HPDE6-E6E7 (cell line): ENCODE measurements around the gene ASXL3.

Experiments used
- DNase-seq: peaks from one replicate; pipeline ENCODE4 v3.0.0; 2011; ENCODE audit warnings: missing footprints; ENCODE audit errors: extremely low spot score

Gene ASXL3

GRCh38 chr18:33717339-33717738 lies 139.3 kb downstream of the ASXL3 start:
- no peak for DNase-seq

DNA sequence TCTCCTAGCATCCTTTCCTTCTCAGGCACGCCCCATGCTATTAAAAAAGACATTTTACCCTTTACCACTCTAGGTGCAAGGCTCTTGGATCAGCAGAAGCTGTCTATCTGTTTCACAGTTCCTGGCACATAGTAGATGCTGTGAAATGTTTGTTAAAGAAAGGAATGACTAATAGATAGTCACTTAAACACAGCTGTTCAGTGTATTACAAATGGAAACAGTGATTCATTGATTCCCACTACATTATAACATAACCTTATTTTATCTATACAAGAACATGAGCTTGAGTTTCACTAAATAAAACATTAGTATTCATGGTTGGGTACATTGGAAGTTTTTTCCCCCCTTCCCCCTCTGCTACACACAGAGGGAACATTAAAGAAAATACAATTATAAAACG lies 142.1 kb downstream of the ASXL3 start:
- DNase-seq, result no peak

- DNase-seq, result no peak
Observed at GRCh38 chr18:33729556-33729955, 151.5 kb downstream of the ASXL3 start.

DNA sequence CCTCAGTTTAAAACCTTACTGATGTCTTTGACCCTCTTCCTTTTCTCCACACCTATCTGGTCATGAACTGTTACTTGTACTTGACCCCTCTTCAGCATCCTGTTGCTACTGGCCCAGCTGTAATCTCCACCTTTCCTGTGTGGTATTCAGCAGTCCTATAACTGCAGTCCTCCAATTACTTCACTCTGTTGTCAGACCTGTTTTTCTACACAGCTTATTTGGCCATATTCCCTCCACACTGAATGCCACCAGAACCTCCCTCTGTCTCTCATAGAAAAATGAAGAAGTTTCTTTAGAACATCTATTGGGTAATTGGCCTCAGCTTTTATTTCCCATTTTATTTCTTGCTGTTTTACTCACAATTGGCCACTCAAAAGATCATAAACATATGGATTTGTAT lies 155.4 kb downstream of the ASXL3 start:
- DNase-seq, result peak; percentile 2

- DNase-seq, result no peak
Observed at GRCh38 chr18:33735428-33735827, 157.4 kb downstream of the ASXL3 start.

DNA sequence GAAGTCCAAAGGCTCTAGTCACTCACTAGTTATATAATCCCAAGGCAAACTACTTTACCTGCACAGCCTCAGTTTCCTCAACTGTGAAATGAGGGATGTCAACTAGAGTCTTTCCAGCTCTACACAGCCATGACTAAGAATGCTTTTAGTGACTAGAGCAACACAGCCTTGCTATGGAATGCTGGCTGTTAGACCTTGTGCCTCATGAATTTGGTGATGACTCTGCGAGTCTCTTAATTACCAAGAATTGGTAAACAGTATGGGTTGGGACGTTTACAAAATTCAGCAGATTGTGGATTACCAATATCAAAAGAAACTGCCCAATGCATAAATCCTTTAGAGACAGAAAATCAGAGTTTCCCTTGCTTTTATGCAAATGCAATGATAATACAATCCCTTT lies 163.7 kb downstream of the ASXL3 start:
- DNase-seq, result no peak

- no peak for DNase-seq
Observed at GRCh38 chr18:33744032-33744697, 166.1 kb downstream of the ASXL3 start.

GRCh38 chr18:33745151-33745795 lies 167.3 kb downstream of the ASXL3 start:
- DNase-seq, result no peak

DNA sequence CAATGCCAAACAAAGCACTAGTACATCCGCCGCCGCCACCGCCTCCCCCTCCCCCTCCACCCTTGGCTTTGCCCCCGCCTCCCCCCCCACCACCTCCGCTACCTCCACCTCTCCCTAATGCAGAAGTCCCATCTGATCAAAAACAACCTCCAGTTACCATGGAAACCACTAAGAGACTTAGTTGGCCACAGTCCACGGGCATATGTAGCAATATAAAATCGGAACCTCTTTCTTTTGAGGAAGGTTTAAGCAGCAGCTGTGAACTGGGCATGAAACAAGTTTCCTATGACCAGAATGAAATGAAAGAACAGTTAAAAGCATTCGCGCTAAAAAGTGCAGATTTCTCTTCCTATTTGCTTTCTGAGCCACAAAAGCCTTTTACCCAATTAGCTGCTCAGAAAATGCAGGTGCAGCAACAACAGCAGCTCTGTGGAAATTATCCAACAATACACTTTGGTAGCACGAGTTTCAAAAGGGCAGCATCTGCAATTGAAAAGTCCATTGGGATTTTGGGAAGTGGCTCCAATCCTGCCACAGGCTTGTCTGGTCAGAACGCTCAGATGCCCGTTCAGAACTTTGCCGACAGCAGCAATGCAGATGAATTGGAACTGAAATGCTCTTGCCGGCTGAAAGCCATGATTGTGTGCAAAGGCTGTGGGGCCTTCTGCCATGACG lies 168.0 kb downstream of the ASXL3 start:
- DNase-seq, result no peak

- no peak for DNase-seq
Observed at GRCh38 chr18:33749834-33750233, 171.8 kb downstream of the ASXL3 start.

- no peak for DNase-seq
Observed at GRCh38 chr18:33750366-33750765, 172.3 kb downstream of the ASXL3 start.

GRCh38 chr18:33751613-33752221 lies 173.7 kb downstream of the ASXL3 start:
- no peak for DNase-seq

- DNase-seq, result no peak
Observed at GRCh38 chr18:33755391-33755790, 177.4 kb downstream of the ASXL3 start.

GRCh38 chr18:33755931-33756560 lies 178.0 kb downstream of the ASXL3 start:
- DNase-seq, result peak; percentile 58

DNA sequence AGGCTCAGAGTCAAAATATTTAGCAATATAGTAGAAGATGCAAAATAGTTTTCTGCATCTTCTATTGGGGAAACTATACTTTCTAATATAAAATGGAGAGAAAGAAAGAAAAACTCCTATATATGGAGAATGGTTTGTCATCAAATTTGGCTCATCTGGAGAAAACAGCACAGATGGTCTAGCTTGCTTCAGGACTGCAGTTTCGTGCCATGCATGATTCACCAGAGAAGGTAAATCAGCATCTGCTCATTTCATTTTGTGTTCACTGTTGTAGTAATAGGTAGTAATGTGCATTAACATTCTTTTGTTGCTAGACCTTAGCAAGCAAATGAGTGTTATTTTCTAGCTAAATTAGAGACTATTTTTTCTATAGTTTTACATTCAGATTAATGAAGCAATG lies 179.0 kb downstream of the ASXL3 start:
- DNase-seq, result no peak

DNA sequence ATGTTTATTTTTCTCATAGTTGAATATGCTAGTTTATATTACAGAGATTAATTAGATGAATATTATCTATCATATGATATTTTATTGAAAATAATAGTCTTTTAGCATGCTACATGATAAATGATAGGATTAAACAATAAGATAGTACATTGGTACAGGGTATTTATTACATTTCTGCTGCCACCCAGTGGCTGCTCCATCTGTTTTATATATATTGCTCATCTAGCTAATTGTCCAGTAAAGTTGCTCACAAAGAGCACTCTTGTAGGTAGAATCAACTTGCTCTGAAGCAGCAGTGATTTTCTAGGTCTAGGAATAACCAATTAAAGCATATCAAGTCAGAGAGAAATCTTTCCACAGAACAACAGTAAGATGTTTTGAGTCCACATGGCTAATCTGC lies 183.3 kb downstream of the ASXL3 start:
- no peak for DNase-seq

DNA sequence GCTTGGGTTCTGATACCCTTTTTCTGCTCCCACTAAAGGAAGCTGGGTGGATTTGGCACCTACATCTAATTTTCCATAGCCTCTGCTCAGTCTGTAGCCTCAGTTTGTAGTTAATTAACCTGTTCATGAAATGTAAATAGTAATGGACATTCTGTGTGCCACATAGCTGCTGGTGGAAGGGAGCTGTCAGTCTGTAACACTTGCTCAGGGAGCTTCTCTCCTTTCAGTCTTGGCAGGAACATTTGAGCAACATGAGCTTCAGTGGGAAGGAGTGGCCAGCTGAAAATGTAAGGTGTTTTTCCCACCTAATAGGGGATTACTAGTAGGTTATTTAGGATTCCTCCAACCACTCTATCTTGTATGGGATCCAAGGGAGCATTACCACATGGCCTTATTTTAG lies 203.4 kb downstream of the ASXL3 start:
- DNase-seq, result no peak
